ENCODE measurements around the gene UQCC3.
A peak's percentile ranks its signal among the peaks of the same experiment; 100 is the strongest.
"Not testable (repeated sequence)": the region's sequence is repeated elsewhere in the genome, so short reads cannot be mapped to it uniquely, and the experiment has no call there.

UQCC3 gene

DNA sequence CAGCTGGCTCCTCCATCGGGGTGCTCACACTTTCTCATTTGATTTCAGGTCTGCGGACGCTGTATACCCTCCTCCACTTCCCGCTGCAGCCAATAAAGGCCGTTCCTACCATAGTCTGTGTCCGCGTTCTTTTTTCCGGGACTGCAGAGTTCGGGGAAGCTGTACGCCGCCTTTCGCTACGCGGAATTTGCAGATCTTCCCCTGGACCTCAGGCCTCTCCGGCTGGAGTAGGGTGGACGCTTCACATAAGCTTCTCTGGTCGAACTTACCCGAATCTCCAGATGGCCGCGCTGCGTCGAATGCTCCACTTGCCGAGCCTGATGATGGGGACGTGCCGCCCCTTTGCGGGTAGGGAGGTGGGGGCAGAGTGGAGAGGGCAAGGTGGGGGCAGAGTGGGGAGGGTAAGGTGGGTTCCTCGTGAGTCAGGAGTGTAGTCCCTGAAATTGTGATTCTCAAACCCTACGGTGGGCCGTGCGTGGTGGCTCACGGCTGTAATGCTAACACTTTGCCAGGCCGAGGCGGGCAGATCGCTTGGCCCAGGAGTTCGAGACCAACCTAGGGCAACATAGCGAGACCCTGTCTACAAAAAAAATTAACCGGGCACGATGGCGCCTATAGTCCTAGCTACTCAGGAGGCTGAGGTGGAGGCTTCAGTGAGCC is 5.7 kb upstream of the UQCC3 start:
- no peak for DNase-seq

DNA sequence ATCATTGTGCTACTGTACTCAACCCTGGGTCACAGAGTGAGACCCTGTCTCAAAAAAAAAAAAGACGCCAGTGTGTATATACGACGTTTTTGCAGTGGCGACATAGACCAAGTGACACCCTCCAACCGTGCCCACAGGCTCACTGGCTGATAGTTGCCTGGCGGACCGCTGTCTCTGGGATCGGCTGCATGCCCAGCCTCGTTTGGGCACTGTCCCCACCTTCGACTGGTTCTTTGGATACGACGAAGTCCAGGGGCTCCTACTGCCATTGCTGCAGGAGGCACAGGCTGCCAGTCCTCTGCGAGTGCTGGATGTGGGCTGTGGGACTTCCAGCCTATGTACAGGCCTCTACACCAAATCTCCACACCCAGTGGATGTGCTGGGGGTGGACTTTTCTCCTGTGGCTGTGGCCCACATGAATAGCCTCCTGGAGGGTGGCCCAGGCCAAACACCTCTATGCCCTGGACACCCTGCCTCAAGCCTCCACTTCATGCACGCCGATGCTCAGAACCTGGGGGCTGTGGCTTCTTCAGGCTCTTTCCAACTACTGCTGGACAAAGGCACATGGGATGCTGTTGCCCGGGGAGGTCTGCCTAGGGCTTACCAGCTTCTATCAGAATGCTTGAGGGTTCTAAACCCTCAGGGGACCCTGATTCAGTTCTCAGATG is 5.1 kb upstream of the UQCC3 start:
- no peak for DNase-seq

DNA sequence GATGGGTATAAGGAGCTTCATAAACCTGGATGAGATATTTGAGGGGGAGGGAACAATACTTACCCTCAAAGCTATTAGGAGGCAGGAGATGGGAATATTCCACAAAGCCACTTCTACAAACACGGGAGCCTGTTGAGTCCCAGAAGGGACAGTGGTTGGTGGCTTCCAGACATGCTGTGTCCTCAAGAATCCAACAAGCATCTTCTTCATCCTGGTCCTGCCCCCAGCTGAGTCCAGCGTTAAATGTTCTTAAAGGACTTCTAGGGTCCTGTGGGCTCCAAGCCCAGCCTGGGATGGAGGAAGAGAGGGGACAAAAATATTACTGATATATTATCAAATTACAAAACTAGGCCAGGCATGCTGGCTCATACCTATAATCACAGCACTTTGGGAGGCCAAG is 4.0 kb upstream of the UQCC3 start:
- no peak for DNase-seq

DNA sequence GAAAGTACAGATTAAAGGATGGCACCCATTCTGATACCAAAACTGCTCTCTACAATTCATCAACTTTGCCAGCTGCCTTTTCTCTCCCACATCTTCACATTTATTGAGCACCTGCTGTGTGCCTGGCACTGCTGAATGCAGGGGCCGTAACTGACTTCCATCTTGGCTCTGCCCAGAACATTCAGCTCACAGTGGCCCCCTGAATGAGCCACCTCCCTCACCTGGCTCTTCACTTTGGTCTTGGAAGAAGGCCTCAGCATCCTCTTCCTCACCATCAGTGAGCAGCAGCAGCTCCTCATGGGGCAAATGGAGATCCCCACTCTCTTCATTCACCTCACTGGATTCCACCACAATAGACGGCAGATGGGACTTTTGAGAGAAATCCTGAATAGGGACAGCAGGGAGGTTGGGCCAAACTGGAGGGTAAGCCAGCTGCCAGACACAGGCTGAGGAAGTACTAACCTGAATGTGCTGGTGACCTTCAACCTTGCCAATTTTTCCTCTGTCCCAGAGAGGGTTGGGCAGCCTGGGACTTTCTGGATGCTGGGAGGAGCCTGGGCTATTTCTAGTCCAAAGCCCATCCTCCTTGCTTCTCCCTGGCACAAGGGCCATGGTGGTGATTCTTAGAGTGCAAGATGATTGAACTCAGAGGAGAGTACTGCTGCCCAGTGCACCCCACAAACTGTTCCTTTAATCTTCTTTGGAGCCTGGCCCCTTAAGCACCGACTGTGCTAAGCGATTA is 1.9 kb upstream of the UQCC3 start:
- DNase-seq = no peak

DNA sequence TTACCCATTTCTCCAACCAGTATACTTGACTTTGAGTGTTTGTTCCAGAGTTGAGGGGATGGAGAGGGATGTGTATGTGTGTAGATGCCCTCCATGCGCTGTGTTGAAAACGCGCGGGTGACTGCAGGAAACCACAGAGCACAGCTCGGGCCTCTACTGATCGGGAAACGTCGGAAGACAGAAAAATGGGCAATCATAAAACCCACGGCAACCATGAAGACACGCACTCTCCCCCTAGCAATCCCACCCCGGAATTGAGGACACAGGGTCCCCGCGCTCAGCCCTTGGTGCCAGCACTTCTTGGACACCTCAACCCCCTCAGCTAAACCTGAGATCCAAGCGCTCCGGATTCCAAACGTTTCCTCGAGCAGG is 251 bp upstream of the UQCC3 start:
- no peak for DNase-seq

DNA sequence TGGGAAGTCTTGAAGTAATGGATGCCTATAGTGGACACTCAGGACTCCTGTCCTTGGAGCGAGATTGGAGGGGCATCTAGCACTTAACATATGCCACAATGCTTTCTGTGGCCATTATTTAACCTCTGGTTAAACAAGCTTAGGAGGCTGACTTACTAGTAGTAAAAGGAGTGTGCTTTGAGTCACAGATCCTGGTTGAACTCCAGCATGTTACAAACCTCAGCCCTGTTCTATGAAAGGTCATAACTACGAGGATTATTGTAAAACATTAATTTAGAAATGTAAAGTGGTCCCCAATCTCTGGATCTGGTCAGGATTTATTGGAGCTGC is 1.7 kb downstream of the UQCC3 start:
- no peak for DNase-seq

DNA sequence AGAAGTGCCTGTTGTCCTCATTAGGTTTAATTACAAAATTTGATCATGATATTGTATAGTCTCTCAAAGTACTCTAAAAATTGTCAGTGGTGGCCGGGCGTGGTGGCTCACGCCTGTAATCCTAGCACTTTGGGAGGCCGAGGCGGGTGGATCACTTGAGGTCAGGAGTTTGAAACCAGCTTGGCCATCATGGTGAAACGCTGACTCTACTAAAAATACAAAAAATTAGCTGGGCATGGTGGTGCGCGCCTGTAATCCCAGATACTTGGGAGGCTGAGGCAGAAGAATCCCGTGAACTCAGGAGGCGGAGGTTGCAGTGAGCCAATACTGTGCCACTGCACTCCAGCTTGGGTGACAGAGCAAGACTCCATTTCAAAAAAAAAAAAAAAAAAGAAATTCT is 3.9 kb downstream of the UQCC3 start:
- not testable (repeated sequence) for DNase-seq

DNA sequence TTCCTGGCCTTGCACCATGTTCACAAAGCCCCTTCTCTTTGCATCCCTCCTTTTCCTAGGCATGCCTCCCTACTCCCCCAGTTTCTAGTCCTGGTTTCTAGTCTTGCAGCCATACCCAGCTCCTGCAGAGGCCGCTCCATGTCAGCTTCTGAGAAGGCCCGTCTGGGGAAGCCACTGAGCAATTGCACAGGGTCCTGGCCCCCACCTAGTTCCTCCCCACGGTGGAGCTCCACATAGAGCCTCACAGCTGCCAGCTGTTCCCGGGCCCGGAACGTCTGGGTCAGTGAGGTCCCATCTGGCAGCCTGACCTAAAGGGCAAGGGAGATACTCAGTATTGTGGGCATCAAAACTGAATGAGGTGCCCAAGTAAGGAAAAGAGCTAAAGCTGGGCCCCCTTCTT is 5.2 kb downstream of the UQCC3 start:
- DNase-seq = no peak

DNA sequence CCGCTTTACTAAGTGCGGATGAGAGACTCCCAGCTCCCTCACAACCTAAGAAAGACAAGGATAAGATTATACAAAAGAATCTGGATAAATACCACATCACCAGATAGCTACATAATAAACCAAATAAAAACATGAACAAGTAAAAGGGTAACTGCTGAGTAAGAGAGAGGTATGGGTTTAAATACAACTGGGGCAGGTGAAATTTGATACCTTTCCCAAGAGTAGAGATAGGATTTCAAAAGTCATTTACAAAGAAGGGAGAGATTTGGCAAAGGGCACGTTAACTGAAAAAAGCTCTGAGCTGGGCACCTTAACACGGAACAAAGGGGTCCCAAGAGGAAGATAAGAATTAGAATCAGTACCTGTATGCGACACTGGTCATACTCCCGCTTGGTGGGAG is 5.7 kb downstream of the UQCC3 start:
- no peak for DNase-seq

DNA sequence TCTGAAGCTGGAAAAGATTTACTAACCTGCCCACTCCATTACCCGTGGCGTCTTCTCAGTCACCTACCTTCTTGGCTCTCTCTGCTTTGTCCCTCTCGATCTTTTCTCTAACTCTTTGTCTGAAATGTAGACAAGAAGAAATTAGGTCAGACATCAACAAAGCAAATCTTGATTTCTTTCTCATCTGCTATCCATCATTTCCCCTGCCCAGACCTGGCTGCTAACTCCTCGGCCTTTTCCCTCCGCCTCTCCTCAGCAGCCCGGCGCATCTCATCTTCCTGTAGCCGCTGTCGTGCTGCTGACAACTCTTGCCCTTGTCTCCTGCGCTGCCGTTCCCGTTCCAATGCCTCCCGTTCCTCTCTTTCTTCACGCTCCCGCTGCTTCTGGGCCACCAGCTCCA is 6.2 kb downstream of the UQCC3 start:
- DNase-seq = no peak

DNA sequence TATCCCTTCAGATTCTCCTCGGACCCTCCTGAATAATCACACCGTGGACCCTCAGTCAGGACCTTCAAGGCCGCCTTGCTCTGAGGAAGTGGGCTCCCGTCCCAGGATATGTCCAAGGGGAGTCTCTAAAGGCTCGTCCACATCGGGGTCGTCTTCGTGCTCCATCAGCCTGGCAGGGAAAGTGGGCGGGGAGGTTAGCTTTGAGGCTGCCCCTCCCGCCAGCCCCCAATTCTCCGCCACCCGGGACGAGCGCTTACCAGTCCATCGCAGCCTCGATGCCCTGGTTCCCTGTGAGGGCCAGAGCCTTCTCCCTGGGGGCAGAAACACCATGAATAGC is 6.9 kb downstream of the UQCC3 start:
- no peak for DNase-seq

DNA sequence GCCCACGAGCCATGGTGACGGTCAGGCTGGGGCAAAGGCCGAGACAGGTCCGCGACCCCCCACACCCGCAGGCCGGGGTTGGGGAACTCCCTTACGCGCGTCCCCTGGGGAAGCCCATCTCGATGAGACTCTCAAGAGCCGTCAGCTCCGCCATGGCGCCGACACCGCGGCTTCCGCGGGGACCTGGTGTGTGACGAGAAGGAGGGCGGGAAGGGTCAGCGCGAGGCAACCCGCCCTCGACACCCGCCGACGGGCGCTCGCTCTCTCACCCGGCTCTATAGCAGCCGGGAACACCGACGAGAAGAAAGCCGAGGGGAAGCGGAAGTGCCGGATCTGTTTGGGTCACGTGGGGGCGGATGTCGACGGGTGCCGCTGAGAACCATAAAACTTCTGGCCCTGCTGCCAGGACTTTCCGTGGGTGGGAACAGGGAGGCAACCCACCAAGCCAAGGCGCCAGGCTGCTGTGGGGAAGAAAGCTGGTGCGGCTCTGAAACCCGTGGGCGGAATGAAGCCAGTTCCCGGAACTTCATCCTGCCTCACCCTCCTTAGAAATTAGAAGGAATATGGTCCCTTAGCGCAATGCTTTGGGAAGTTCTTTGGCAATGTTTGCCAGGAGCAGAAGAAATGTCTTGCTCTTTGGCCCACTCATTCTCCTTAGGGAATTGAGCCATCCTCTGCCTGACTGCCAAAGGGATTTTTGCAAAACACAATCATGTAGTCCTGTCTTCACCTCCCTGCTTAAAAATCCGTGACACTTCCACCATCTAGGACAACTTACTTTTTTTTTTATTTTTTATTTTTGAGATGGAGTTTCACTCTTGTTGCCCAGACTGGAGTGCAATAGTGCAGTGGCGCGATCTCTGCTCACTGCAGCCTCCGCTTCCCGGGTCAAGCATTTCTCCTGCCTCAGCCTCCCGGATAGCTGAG is 7.6 kb downstream of the UQCC3 start, which contains the start of gene UBXN1:
Gene UBXN1, minus strand, starts transcription at position 304 of the 927 bp plus-strand sequence. Its CDS starts 150 bp downstream, at position 154.
- DNase-seq = peak; percentile 85

DNA sequence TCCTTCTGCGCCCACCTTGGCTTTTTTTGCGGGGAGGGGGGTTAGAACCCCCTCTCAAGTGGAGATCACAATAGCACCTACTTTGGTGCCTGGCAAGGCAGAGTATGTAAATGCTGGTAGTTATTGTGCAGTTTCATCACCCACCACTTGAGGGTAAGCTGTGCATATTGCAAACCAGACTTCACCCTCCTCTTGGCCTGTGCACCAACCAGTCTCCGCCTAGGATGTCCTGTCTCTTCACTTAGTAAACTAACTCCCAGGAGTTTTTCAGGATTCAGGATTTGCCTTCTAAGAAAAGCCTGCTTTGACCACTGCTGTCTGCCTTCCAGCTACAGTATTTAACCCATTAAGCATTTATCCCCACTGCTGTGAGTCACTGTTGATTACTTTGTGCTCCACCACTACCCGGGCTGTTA is 9.4 kb downstream of the UQCC3 start:
- DNase-seq = no peak

DNA sequence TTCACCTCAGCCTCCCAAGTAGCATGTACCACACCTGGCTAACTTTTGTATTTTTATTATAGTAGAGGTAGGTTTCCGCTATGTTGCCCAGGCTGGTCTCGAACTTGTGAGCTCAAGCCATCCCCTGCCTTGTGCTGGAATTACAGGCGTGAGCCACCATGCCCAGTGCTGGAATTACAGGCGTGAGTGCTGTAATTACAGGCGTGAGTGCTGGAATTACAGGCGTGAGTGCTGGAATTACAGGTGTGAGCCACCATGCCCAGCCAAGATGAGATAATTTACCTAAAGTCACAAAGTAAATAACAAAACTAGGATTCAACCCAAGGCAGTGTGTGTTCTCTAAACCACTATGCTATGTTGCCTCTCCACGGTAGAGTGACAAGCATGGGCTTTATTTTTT is 11.0 kb downstream of the UQCC3 start:
- no peak for DNase-seq

DNA sequence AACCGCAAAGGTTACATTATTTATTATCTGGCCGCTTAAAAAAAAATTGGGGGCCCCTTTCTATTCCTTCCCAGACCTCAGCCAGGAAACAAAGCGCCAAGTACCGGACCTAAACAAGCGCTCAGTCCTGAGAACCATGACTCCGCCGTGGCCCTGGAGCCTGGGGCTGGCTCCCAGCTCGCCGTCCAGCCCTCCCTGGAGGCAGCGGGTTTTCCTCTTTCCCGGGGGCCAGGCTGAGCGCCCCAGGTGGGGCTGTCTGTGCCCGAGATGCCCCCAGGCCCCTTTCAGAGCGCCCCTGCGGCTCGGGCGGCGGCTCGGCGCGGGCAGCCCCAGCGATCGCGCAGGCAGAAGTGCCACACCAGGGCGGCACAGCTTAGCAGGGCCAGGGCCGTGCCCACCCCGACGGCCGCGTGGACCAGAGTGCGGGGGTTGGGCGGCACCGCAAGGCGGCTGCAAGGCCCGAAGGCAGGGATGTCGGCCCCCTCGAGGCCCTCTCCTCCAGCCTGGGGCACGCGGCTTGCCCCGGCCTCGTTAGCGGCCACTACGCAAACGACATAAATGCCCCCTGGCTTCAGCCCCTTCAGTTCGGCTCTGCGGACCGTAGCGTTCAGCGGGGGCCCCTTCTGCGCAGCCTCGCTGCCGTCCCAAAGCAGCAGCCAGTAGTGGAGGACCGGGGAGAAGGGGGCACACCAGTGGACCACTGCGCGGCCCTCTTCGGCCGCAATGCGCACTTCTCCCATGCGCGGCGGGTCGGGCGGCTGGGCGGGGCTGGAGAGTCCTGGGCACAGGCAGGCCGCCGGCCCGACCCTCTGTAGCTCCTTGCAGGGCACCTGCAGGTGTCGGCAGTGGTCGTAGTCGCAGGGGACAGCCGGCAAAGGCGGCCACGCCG is 16.3 kb downstream of the UQCC3 start:
- no peak for DNase-seq

DNA sequence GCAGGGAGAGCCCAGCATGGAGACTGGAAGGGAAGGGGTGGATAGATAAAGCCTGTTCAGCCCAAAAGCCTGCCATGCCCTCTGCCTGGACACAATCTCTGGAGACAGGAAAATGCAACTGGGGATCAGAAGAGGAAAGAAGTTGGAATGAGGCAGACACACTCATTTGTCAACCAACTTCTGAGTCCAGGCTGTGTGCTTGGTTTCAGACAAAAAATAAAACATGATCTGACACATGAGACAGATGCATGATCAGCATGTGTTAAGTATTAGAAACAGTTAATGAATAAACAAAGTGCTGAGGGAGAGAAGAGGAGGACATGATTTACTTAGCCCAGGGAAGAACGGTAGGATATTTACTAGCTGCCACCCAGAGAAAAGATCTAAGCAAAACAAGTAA is 17.0 kb downstream of the UQCC3 start:
- no peak for DNase-seq

DNA sequence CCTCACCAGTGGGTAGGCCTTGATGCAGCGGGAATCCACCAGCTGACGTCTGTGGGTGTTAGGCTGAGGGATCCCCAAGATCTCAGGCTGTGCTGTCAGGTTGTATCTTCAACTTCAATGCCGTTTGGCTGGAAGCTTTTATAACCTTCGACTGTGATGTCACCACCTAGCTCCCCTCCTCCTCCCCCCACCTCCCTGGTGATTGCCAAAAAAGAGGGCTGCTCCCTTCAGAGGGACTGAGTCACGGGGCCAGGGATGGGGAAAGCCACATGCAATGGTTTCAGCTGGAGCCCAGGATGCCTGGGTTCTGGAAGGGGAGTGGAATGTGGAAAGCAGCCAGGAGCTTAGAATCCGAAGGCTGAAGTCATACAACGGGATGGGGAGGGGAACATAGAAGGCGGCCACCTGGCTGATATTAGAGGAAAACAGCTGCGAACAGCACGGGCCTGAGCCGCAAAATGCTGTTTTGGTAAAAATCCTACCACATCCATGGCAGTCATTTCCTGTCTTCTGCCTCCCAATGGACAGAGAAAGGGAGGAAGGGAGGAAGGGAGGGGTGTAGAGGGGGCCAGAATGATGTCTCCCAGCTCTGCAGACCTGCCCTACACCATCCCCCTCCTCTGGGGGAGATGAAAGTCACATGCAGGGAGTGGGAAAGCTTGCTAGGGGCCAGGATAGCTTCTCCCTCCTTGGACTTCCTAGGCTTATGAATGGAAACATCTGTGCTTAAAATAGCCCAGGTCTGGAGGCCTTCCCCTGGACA is 18.1 kb downstream of the UQCC3 start, which contains the start of gene LRRN4CL:
Gene LRRN4CL, minus strand, starts transcription at position 110 of the 763 bp plus-strand sequence. CDS start 1,022 bp downstream, outside the sequence.
- DNase-seq = no peak

DNA sequence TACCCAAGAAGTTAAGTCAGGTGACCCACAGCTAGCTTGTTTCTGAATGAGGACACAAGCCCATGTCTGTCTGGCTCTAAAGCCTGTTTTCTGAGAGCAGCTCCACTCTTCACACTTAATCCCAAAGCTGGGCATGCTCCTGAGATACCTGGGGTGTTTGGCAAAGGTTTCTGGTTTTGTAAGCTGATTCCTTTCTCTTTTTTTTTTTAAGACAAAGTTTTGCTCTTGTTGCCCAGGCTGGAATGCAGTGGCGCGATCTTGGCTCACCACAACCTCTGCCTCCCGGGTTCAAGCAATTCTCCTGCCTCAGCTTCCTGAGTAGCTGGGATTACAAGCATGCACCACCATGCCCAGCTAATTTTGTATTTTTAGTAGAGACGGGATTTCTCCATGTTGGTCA is 22.2 kb downstream of the UQCC3 start:
- DNase-seq = not testable (repeated sequence)

DNA sequence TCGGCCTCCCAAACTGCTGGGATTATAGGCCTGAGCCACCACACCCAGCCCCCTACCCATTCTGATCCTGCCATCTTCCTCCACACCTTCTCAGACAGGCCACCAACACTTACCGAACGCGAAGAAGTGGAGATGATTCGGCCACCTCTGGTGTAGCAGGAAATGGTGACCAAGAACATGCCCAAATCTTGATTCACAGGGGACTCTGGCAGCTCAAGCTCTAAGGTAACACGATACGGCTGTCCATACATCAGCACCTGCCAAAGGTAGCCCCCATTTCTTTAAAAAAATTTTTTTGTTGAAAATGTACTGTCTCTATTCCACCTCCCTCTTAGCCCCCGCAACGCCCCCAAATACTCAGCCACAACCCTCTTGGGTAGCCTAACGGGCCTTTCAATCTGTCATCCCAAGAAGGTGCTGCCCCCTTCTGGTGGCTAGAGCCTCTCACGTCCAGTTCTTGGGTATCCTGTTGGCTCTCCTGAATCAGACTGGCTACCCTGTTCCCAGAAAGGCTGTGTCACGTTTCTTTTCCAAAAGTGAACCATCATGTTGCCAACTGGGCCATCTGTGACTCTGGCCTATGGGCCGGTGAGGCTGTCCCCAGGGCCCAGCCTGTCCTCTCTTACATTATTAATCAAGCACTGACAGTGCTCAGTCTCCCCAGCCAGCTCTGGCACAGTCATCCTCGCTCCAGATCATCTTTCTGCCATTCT is 23.1 kb downstream of the UQCC3 start:
- peak; percentile 57 for DNase-seq

DNA sequence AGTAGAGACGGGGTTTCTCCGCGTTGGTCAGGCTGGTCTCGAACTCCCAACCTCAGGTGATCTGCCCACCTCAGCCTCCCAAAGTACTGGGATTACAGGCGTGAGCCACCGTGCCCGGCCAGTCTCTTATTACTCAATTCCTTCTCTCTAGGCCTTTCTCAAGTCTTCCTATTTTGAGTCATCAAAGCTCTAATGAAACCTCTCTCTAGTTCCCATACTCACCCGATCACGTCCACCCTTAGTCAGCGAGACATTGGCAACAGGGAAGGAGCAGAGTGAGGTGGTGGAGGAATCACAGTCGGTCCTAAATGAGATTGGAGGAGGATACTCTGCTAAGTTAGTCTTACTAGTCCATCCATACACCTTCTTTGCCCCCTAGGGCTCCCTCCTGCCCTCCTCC is 30.8 kb downstream of the UQCC3 start:
- no peak for DNase-seq

DNA sequence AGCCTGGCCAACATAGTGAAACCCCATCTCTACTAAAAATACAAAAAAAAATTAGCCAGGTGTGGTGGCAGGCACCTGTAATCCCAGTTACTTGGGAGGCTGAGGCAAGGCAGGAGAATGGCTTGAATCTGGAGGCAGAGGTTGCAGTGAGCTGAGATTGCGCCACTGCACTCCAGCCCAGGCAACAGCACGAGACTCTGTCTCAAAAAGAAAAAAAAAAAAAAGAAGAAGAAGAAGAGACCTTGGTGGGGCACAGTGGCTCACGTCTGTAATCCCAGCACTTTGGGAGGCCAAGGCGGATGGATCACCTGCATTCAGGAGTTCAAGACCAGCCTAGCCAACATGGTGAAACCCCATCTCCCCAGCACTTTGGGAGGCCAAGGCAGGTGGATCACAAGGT is 32.4 kb downstream of the UQCC3 start:
- DNase-seq = not testable (repeated sequence)

Data from NCI-H1105 (cell line).